GM18520 (cell line): ENCODE results near the gene APOBEC3H.
A peak's percentile ranks its signal among the peaks of the same experiment; 100 is the strongest.

Source experiments
- ATAC-seq: cut with Tn5 transposase; IDR thresholded peaks from one replicate; pipeline ENCODE4 v1.9.1; 2021; ENCODE audit not compliant: unreplicated experiment

The APOBEC3H gene

GRCh38 chr22:39108487-39108886, 11.4 kb downstream of the APOBEC3H start:
- ATAC-seq: no peak

GRCh38 chr22:39109361-39109760, 12.3 kb downstream of the APOBEC3H start:
- ATAC-seq: no peak

GRCh38 chr22:39110631-39111561, 13.9 kb downstream of the APOBEC3H start:
- ATAC-seq: no peak

- no peak for ATAC-seq
Observed at GRCh38 chr22:39114112-39114511, 17.1 kb downstream of the APOBEC3H start.

GRCh38 chr22:39115570-39115969, 18.5 kb downstream of the APOBEC3H start:
- ATAC-seq: no peak

GRCh38 chr22:39115977-39116621, 19.1 kb downstream of the APOBEC3H start:
- no peak for ATAC-seq

GRCh38 chr22:39117585-39118191, 20.6 kb downstream of the APOBEC3H start:
- ATAC-seq: peak; percentile 53

GRCh38 chr22:39120983-39121382, 23.9 kb downstream of the APOBEC3H start:
- ATAC-seq: no peak

GRCh38 chr22:39122772-39123470, 25.9 kb downstream of the APOBEC3H start:
- ATAC-seq: no peak

- ATAC-seq: no peak
Observed at GRCh38 chr22:39123751-39124581, 26.9 kb downstream of the APOBEC3H start.

GRCh38 chr22:39125622-39126021, 28.6 kb downstream of the APOBEC3H start:
- no peak for ATAC-seq

- ATAC-seq: no peak
Observed at GRCh38 chr22:39128508-39128907, 31.5 kb downstream of the APOBEC3H start.

GRCh38 chr22:39129081-39129480, 32.0 kb downstream of the APOBEC3H start:
- ATAC-seq: no peak

- no peak for ATAC-seq
Observed at GRCh38 chr22:39129746-39130145, 32.7 kb downstream of the APOBEC3H start.

- ATAC-seq: no peak
Observed at GRCh38 chr22:39130152-39130704, 33.2 kb downstream of the APOBEC3H start.

GRCh38 chr22:39130892-39131855, 34.1 kb downstream of the APOBEC3H start:
- no peak for ATAC-seq

- no peak for ATAC-seq
Observed at GRCh38 chr22:39132281-39132680, 35.2 kb downstream of the APOBEC3H start.

GRCh38 chr22:39132871-39133524, 36.0 kb downstream of the APOBEC3H start:
- no peak for ATAC-seq
